ENCODE results near the gene GALNT2.

GALNT2 gene

GRCh38 chr1:230309646-230310177 lies 242.7 kb downstream of the GALNT2 start:
- Histone ChIP-seq H4K20me1 (ENCODE audit: low read depth, low read length) (no peaks in the 10 kb centered on the region), H3K9me2 (replicated peaks; ENCODE audit: insufficient read depth, low read length) (no peaks in the 10 kb centered on the region), H3F3A (ENCODE audit: insufficient read depth) (no peaks in the 10 kb centered on the region), H3K27ac (ENCODE audit: low read depth, low read length) (no peak overlapping the region), H3K4me2 (ENCODE audit: low read depth, low read length, poor library complexity, severe bottlenecking) (no peak overlapping the region), H3K27me3 (ENCODE audit: low read length) (no peaks in the 10 kb centered on the region), H2AFZ (ENCODE audit: low read depth, low read length, severe bottlenecking) (no peak overlapping the region), H3K9ac (ENCODE audit: low read length) (no peak overlapping the region), H3K9me3 (ENCODE audit: insufficient read depth, low read length) (no peaks in the 10 kb centered on the region), H3K4me3 (ENCODE audit: insufficient read depth, low read length, poor library complexity, severe bottlenecking) (no peak overlapping the region), H3K79me2 (ENCODE audit: insufficient read depth, low read length) (no peaks in the 10 kb centered on the region), H3K36me3 (ENCODE audit: low read length) (no peaks in the 10 kb centered on the region)
- TF ChIP-seq CTCF (IDR thresholded peaks at IDR 0.05; ENCODE audit: insufficient read depth, low read length, poor library complexity, severe bottlenecking) (no peak), EZH2phosphoT487 (conservative IDR thresholded peaks at IDR 0.05; ENCODE audit: low read length) (no peak)

- H3K9me2 ChIP-seq (replicated peaks; ENCODE audit: insufficient read depth, low read length) = no peaks in the 10 kb centered on the region
- H3K27me3 ChIP-seq (ENCODE audit: low read length) = no peaks in the 10 kb centered on the region
- H3K36me3 ChIP-seq (ENCODE audit: low read length) = no peaks in the 10 kb centered on the region
- H3K9me3 ChIP-seq (ENCODE audit: insufficient read depth, low read length) = no peaks in the 10 kb centered on the region
- no peaks in the 10 kb centered on the region for H3F3A ChIP-seq (ENCODE audit: insufficient read depth)
- H3K27ac ChIP-seq (ENCODE audit: low read depth, low read length) = no peak overlapping the region
- H3K4me2 ChIP-seq (ENCODE audit: low read depth, low read length, poor library complexity, severe bottlenecking) = no peak overlapping the region
- H3K9ac ChIP-seq (ENCODE audit: low read length) = no peak overlapping the region
- H2AFZ ChIP-seq (ENCODE audit: low read depth, low read length, severe bottlenecking) = no peak overlapping the region
- no peak overlapping the region for H3K4me3 ChIP-seq (ENCODE audit: insufficient read depth, low read length, poor library complexity, severe bottlenecking)
- TF ChIP-seq EZH2phosphoT487 (conservative IDR thresholded peaks at IDR 0.05; ENCODE audit: low read length) (no peak), CTCF (IDR thresholded peaks at IDR 0.05; ENCODE audit: insufficient read depth, low read length, poor library complexity, severe bottlenecking) (peak; percentile 83)
- no peaks in the 10 kb centered on the region for H4K20me1 ChIP-seq (ENCODE audit: low read depth, low read length)
- H3K79me2 ChIP-seq (ENCODE audit: insufficient read depth, low read length) = no peaks in the 10 kb centered on the region
Observed at GRCh38 chr1:230310381-230311163, 243.5 kb downstream of the GALNT2 start.

- Histone ChIP-seq H3K36me3 (ENCODE audit: low read length) (no peaks in the 10 kb centered on the region), H3K27me3 (ENCODE audit: low read length) (no peaks in the 10 kb centered on the region)
Observed at GRCh38 chr1:230312676-230313075, 245.6 kb downstream of the GALNT2 start.

More at GRCh38 chr1:230312676-230313075, 245.6 kb downstream of the GALNT2 start:
- H3K4me3 ChIP-seq (ENCODE audit: insufficient read depth, low read length, poor library complexity, severe bottlenecking) = no peak overlapping the region
- H3K9me2 ChIP-seq (replicated peaks; ENCODE audit: insufficient read depth, low read length) = no peaks in the 10 kb centered on the region
- H3K79me2 ChIP-seq (ENCODE audit: insufficient read depth, low read length) = no peaks in the 10 kb centered on the region
- no peak overlapping the region for H3K9ac ChIP-seq (ENCODE audit: low read length)
- H3K27ac ChIP-seq (ENCODE audit: low read depth, low read length) = no peak overlapping the region
- H3K9me3 ChIP-seq (ENCODE audit: insufficient read depth, low read length) = no peaks in the 10 kb centered on the region
- H2AFZ ChIP-seq (ENCODE audit: low read depth, low read length, severe bottlenecking) = no peak overlapping the region
- TF ChIP-seq CTCF (IDR thresholded peaks at IDR 0.05; ENCODE audit: insufficient read depth, low read length, poor library complexity, severe bottlenecking) (no peak), EZH2phosphoT487 (conservative IDR thresholded peaks at IDR 0.05; ENCODE audit: low read length) (no peak)
- H4K20me1 ChIP-seq (ENCODE audit: low read depth, low read length) = no peaks in the 10 kb centered on the region
- H3F3A ChIP-seq (ENCODE audit: insufficient read depth) = no peaks in the 10 kb centered on the region
- no peak overlapping the region for H3K4me2 ChIP-seq (ENCODE audit: low read depth, low read length, poor library complexity, severe bottlenecking)
